Measurements from ENCODE around the gene ASPHD2. TPM values are rescaled to one million over a fixed set of nuclear protein-coding genes. Genes with fewer than 3 reads are reported as not detected.

ASPHD2 gene
- total and polyA plus RNA-seq, 2 of the 13 experiments (the other 11 are each of a cell fraction or from before 2014, with no cell fraction given): 0.04 TPM

- H3K4me2 ChIP-seq (ENCODE audit: low read depth, low read length): peak overlapping the region; percentile 59
- ChIA-PET POLR2A (interaction anchor here (1.0 to 1.1 kb wide), 2 partner anchors 9 to 10 kb away, joined by 3 to 5 read pairs; no protein-coding TSS in a partner anchor), CTCF (ENCODE audit: low intra/inter-chr PET ratio, low total read pairs) (no interaction called here)
- H3K27me3 ChIP-seq (ENCODE audit: control insufficient read depth in 1 of 2, insufficient read depth in 2 of 2, low read length in 2 of 2): no peaks in the 10 kb centered on the region
- 39% methylated on average over 4 of the region's 4 CpGs for WGBS (ENCODE audit: low lambda C conversion rate)
- FAIRE-seq (peak; percentile 87), DNase-seq (ENCODE audit: low spot score) (peak; percentile 71), ATAC-seq (peak; percentile 91)
- H4K20me1 ChIP-seq (ENCODE audit: insufficient read depth, low read length): no peaks in the 10 kb centered on the region
- peaks cover 45% of the 10 kb centered on the region for H3K4me1 ChIP-seq (ENCODE audit: insufficient read depth, low read length)
- H3K4me3 ChIP-seq (replicated peaks in 1 of 3; ENCODE audit: insufficient read depth in 1 of 3, low read depth in 2 of 3, low read length in 3 of 3): 0 out of 6 replicates have a peak overlapping the region, but pooled peaks of 1 of the 3 experiments have one; percentile 7
- H3K79me2 ChIP-seq (ENCODE audit: insufficient read depth, low read length): peaks cover 15% of the 10 kb centered on the region
- intact Hi-C loops (cut with micrococcal nuclease; ENCODE audit: unreplicated experiment) (no loop called here), in situ Hi-C loops (cut with HindIII; ENCODE audit: extremely low pct_ligation_motif_present, low pct_unique_long_range_greater_than_20kb) (no loop called here)
- no TSS peak for BruUV-seq (replicated peaks)
- peak overlapping the region; percentile 36 for H3K9ac ChIP-seq (ENCODE audit: insufficient read depth, low read depth, low read length)
- H3K36me3 ChIP-seq (replicated peaks in 1 of 2; ENCODE audit: control insufficient read depth in 1 of 2, insufficient read depth in 2 of 2, low read length in 2 of 2): peaks cover 15 to 61% of the 10 kb centered on the region in 2 experiments
- no peaks in the 10 kb centered on the region for H3K9me3 ChIP-seq (ENCODE audit: low read length)
- H2AFZ ChIP-seq (ENCODE audit: low read length): no peak overlapping the region
- peak overlapping the region; percentile 73 for H3K27ac ChIP-seq (ENCODE audit: extremely low read length, insufficient read depth, low read length)
- TF ChIP-seq GABPA (IDR thresholded peaks at IDR 0.05; ENCODE audit: low read depth, low read length) (no peak), GABPA (CRISPR knock-in tag; IDR thresholded peaks at IDR 0.05; ENCODE audit: low read depth) (0 out of 2 replicates have a peak, but pooled peaks have one; percentile 25), HOXA5 (CRISPR knock-in tag; IDR thresholded peaks at IDR 0.05) (no peak), GABPB1 (CRISPR knock-in tag; IDR thresholded peaks at IDR 0.05) (0 out of 2 replicates have a peak, but pooled peaks have one; percentile 28), ZNF12 (CRISPR knock-in tag; IDR thresholded peaks at IDR 0.05) (no peak), ZNF546 (CRISPR knock-in tag; conservative IDR thresholded peaks at IDR 0.05) (no peak), CC2D1A (CRISPR knock-in tag; IDR thresholded peaks at IDR 0.05) (no peak), ZNF101 (CRISPR knock-in tag; IDR thresholded peaks at IDR 0.05; ENCODE audit: borderline replicate concordance, low read depth) (no peak), PATZ1 (CRISPR knock-in tag; IDR thresholded peaks at IDR 0.05) (no peak), HNF4G (IDR thresholded peaks at IDR 0.05; ENCODE audit: borderline replicate concordance, low read depth, low read length) (no peak), HNF4G (CRISPR knock-in tag; IDR thresholded peaks at IDR 0.05; ENCODE audit: borderline replicate concordance, low read depth) (peak; percentile 52; the same call in 1 of the 2 replicates), ZNF737 (CRISPR knock-in tag; IDR thresholded peaks at IDR 0.05; ENCODE audit: borderline replicate concordance) (no peak), ZNF280B (CRISPR knock-in tag; IDR thresholded peaks at IDR 0.05; ENCODE audit: borderline replicate concordance) (no peak)
- TF ChIP-seq, protein P1, sequence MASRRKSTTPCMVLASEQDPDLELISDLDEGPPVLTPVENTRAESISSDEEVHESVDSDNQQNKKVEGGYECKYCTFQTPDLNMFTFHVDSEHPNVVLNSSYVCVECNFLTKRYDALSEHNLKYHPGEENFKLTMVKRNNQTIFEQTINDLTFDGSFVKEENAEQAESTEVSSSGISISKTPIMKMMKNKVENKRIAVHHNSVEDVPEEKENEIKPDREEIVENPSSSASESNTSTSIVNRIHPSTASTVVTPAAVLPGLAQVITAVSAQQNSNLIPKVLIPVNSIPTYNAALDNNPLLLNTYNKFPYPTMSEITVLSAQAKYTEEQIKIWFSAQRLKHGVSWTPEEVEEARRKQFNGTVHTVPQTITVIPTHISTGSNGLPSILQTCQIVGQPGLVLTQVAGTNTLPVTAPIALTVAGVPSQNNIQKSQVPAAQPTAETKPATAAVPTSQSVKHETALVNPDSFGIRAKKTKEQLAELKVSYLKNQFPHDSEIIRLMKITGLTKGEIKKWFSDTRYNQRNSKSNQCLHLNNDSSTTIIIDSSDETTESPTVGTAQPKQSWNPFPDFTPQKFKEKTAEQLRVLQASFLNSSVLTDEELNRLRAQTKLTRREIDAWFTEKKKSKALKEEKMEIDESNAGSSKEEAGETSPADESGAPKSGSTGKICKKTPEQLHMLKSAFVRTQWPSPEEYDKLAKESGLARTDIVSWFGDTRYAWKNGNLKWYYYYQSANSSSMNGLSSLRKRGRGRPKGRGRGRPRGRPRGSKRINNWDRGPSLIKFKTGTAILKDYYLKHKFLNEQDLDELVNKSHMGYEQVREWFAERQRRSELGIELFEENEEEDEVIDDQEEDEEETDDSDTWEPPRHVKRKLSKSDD (CRISPR knock-in tag; IDR thresholded peaks at IDR 0.05; ENCODE audit: low read depth): peak; percentile 54; the same call in 1 of the 2 replicates
Observed at GRCh38 chr22:26489447-26490036, 60.5 kb downstream of the ASPHD2 start.

Measured in HepG2 (cell line).